AG10803 (cell line): Measurements from ENCODE around the gene SIGLEC15.

Experiments
- DNase-seq: peaks from one replicate; pipeline ENCODE4 v3.0.0; 2010; ENCODE audit warnings: low read depth
- H3K4me3 ChIP-seq: 2 replicates; pipeline ENCODE4 v1.5.1; 2011; ENCODE audit warnings: mild to moderate bottlenecking, low read length, control low read depth
- TF ChIP-seq, protein P1 (sequence below): conservative IDR thresholded peaks from 2 replicates; pipeline ENCODE4 v1.5.1; 2011; ENCODE audit warnings: mild to moderate bottlenecking, low read length, control low read depth, inconsistent platforms

The SIGLEC15 gene, protein sequence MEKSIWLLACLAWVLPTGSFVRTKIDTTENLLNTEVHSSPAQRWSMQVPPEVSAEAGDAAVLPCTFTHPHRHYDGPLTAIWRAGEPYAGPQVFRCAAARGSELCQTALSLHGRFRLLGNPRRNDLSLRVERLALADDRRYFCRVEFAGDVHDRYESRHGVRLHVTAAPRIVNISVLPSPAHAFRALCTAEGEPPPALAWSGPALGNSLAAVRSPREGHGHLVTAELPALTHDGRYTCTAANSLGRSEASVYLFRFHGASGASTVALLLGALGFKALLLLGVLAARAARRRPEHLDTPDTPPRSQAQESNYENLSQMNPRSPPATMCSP

DNA sequence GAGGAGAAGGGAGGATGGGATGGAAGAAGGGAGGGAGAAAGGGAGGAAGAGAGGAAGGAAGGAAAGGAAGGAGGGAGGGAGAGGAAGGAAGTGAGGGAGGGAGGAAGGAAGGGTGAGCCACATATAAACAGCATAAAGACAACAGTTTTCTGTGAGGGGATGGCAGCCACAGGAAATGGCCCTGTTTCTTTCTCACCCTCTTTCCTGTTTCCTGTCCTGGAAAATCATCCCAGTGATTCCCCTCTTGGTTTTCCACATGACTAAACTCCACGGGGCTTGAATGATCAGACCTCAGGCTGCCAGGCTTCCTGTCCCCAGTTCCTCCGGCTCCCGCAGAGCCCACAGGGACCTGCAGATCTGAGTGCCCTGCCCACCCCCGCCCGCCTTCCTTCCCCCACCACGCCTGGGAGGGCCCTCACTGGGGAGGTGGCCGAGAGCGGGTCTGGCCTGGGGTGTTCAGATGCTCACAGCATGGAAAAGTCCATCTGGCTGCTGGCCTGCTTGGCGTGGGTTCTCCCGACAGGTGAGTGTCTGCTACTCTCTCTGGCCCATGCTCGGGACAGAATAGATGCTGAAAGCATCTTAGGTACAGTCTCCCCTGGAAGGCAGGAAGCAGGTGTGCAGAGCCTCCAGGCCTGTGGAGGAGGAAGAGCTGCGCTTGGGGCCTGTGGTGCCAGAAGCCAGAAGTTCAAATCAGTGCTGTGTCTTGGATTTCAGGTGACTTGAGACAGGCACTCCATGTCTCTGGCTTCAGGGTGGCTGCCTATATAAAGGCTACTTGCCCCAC, at the start of gene SIGLEC15:
Gene SIGLEC15, plus strand, starts transcription at position 418 of the 787 bp plus-strand sequence. Its CDS starts 54 bp downstream, at position 472.
- TF ChIP-seq, protein P1, sequence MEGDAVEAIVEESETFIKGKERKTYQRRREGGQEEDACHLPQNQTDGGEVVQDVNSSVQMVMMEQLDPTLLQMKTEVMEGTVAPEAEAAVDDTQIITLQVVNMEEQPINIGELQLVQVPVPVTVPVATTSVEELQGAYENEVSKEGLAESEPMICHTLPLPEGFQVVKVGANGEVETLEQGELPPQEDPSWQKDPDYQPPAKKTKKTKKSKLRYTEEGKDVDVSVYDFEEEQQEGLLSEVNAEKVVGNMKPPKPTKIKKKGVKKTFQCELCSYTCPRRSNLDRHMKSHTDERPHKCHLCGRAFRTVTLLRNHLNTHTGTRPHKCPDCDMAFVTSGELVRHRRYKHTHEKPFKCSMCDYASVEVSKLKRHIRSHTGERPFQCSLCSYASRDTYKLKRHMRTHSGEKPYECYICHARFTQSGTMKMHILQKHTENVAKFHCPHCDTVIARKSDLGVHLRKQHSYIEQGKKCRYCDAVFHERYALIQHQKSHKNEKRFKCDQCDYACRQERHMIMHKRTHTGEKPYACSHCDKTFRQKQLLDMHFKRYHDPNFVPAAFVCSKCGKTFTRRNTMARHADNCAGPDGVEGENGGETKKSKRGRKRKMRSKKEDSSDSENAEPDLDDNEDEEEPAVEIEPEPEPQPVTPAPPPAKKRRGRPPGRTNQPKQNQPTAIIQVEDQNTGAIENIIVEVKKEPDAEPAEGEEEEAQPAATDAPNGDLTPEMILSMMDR, result no peak
- no peak within 1 kb of the TSS for H3K4me3 ChIP-seq
- DNase-seq, result no peak

DNA sequence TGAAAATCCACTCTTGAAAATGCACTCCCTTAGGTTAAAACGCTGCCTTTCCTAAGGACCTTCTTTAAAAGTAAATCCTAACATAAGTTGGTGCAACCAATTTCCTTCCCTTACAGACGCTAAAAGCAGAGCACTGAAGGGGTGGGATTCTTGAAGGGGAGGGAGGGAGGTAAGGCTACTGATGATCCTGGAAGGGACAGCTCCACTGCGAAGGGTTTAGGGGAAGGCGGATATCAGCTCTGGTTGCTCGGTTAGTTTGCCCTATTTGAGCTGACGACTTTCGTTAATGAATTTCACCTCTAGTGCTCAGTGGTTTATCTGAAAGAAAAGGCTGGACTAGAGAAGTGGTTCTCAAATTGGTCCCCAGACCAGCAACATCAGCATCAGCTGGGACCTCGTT, 49.7 kb upstream of the SIGLEC15 start:
- peak overlapping the region; percentile 71 for H3K4me3 ChIP-seq
- DNase-seq, result no peak
- TF ChIP-seq, protein P1, result no peak

DNA sequence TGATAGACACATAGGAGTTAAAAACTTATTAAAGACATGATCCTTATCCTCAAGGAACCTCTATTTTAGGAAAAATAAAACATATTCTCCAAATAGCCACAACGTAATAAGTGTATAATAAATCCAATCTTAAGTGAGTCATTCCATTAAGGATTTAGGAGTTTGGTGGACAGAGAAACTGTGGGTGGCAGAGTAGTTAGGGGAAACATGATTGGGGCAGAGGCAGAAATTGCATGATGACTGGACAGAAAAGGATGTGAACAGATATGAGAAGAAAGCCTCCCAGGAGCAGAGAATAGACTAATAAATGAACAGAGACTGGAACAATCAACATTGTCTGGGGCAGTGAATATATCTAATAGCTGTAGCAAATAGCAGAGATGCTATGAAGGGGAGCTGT, 48.1 kb upstream of the SIGLEC15 start:
- TF ChIP-seq, protein P1, result no peak
- H3K4me3 ChIP-seq, result no peak overlapping the region
- DNase-seq, result peak; percentile 86

DNA sequence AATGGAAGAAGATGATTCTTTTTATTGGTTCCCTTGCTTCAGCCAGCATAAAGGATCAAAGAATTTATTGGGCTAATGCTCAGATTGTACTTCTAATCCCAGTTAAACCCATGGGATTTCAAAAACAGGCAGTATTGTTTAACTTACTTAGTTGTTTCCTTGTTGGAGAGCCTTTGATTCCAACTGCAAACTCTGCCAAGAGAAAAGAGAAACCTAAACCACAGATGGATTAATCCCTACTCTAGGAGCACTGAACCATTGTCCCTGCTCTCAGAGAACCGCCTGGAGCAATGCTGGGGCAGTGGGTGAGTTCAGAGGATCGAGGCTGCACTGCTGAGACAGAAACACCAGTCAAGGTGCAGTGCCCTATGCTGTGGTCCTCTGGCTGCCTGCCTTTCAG, 44.9 kb upstream of the SIGLEC15 start:
- TF ChIP-seq, protein P1, result no peak
- no peak for DNase-seq
- H3K4me3 ChIP-seq, result no peak overlapping the region

DNA sequence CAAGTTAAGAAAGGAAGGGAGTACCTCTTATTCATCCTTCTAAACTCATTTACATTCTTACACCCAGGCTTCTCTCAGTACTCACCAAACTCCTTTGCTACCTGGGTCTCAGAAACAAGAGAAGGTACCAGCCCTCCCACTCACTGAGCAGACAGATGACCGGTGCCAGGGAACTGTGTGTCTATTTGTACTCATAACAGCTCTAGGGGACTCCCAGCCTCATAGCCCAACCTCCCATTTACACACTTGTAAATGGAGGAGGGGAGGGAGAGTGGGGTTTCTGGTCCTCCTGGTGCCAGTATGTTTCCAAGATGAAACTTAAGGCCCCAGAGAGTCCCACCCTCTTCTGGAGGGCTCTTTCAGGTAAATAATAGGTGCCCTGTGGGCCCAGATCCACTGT, 42.8 kb upstream of the SIGLEC15 start:
- H3K4me3 ChIP-seq, result no peak overlapping the region
- TF ChIP-seq, protein P1, result no peak
- no peak for DNase-seq

DNA sequence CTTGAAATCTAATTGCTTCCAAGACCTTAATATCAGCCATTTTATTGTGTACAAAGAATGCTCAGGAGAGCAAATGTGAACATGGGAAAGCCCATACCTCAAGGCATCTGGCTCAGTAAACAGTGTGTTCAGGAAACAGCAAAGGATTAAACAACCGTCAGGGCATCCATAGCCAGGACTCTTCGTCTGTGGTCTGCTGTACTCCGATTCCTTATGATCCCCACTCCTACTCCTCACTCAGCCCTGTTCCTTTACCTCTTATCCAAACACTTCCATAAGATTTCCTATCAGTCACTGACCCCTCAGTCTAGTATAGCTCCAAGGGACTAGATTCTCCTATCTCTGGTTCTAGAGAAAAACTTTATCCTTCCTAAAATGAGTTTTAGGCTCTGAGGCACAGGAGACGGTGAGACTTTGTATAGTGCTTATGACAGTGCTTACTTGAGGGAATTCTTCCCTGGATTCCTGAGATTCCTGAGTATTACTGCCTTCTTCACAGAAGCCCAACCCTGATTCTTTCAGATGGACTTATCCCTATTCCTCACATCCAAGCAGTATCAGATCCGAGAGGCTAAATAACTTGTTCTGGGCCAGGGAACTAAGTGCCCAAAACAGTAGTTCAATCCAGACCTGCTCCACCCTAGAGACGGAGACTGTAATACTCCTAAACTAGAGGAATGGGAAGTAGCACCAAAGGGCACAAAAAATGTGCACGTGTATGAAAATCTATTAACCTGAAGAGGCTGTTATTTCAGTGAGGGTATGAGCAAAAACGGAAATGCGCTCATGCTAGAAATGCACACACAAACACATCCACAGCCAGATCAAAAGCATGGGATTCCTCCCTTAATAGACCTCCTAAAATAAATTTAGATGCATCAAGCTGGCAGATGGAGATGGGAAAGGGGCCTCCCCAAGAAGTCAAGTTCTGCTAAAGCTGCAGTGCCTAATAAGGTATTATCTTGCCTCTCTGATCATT, 42.1 kb upstream of the SIGLEC15 start:
- no peak overlapping the region for H3K4me3 ChIP-seq
- TF ChIP-seq, protein P1, result no peak
- peak; percentile 88 for DNase-seq
